GM12891 (cell line): ENCODE results near the gene APBB2.
"Not testable (repeated sequence)": the region's sequence is repeated elsewhere in the genome, so short reads cannot be mapped to it uniquely, and the experiment has no call there.

Source experiments
- DNase-seq: peaks from one replicate; pipeline ENCODE4 v3.0.0; 2011; ENCODE audit warnings: low spot score; ENCODE audit not compliant: insufficient read length
- FAIRE-seq: peaks from 2 replicates; lab custom pipeline; 2011; peaks lifted over from hg19 to GRCh38; lab: Jason Lieb, UNC
- PAX5 ChIP-seq: IDR thresholded peaks from 2 replicates; pipeline ENCODE4 v1.6.1; 2011; ENCODE audit warnings: low read length, moderate library complexity, mild to moderate bottlenecking; ENCODE audit not compliant: insufficient read depth, severe bottlenecking
- POLR2A ChIP-seq: IDR thresholded peaks from 2 replicates; pipeline ENCODE4 v1.6.1; 2011; ENCODE audit warnings: low read depth, low read length, control low read depth
- POLR2AphosphoS5 ChIP-seq: IDR thresholded peaks from 2 replicates; pipeline ENCODE4 v1.6.1; 2011; ENCODE audit warnings: low read depth, low read length, control low read depth
- POU2F2 ChIP-seq: IDR thresholded peaks from 2 replicates; pipeline ENCODE4 v1.6.1; 2011; ENCODE audit warnings: low read depth, mild to moderate bottlenecking, control low read depth, low read length, moderate library complexity
- SPI1 ChIP-seq: IDR thresholded peaks from 2 replicates; pipeline ENCODE4 v1.6.1; 2011; ENCODE audit warnings: low read depth, low read length, control low read depth
- TAF1 ChIP-seq: IDR thresholded peaks from 2 replicates; pipeline ENCODE4 v1.6.1; 2011; ENCODE audit warnings: low read depth, low read length, control low read depth

Gene APBB2

DNA sequence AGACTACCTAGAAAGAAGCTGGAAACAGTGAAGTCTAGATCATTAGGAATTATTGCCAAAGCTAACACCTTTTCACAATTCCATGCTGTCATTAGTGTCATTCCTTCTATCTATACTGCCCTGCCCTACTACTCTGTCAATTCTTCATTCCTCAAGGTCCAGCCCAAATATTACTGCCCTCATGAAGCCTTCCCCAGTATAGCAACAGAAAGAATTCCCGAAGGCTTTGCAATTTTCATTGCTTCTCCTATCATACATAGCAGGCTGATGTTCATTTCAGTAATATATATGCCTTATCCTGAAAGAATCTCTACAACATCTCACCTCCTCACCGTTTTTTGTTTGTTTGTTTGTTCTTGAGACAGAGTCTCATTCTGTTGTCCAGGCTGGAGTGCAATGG, 63.9 kb downstream of the APBB2 start:
- no peak for DNase-seq
- TF ChIP-seq POLR2A, result no peak
- FAIRE-seq, result no peak

DNA sequence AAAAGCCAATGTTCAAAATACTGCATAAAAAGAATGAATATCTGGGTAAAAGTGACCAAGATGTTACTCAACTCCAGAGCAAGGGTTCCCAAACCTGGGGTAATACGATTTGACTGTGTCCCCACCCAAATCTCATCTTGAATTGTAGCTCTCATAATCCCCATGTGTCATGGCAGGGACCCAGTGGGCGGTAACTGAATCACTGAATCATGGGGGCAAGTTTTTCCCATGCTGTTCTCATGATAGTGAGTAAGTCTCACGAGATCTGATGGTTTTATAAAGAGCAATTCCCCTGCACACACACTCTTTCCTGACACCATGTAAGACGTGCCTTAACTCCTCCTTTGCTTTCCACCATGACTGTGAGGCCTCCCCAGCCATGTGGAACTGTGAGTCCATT, 64.8 kb downstream of the APBB2 start:
- not testable (repeated sequence) for DNase-seq, FAIRE-seq

DNA sequence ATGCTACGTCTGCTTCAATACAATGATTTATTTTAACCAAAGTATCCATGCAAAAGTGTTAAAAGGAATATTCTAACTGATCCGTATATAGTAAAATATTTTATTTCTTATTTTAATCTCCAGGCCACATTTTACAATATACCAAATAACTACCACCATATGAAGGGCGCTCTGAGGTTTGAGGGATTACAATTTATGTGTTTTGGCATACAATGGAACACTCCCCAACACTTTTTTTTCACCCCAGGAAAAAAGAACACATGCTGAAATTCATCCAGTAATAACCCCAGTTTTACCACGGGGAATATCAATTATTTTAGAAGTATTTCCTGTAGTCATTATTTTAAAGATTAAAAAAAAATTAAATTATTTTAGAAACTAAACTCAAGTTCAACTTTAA, 65.4 kb downstream of the APBB2 start:
- no peak for FAIRE-seq
- TF ChIP-seq TAF1, result no peak
- no peak for TF ChIP-seq POLR2AphosphoS5
- no peak for TF ChIP-seq POLR2A
- TF ChIP-seq SPI1, result no peak
- no peak for TF ChIP-seq PAX5
- no peak for TF ChIP-seq POU2F2
- no peak for DNase-seq

DNA sequence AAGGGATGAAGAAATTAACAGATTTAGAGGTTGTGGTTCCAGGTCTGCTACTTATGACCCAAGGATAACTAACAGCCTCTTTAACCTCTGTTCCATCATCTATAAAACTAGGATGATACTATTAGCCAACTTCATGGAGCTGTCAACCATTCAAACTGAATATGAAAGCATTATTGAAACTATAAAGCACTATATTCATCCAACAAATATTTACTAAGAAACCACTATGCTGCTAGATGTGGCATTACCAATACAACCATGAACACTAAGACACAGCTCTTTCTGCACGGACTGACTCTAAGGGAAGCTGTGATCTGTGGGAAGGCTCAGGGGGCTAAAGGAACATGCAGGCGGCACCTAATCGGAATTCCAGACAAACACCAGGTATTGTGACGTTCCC, 66.0 kb downstream of the APBB2 start:
- TF ChIP-seq PAX5, result no peak
- no peak for TF ChIP-seq POLR2AphosphoS5
- TF ChIP-seq SPI1, result no peak
- TF ChIP-seq POLR2A, result no peak
- no peak for TF ChIP-seq POU2F2
- TF ChIP-seq TAF1, result no peak
- FAIRE-seq (no peak), DNase-seq (no peak)

- not testable (repeated sequence) for FAIRE-seq, DNase-seq
Measured at GRCh38 chr4:41147570-41147969, 66.8 kb downstream of the APBB2 start.

GRCh38 chr4:41146716-41147506, 67.4 kb downstream of the APBB2 start:
- TF ChIP-seq POLR2A (no peak), TAF1 (no peak), POU2F2 (no peak), SPI1 (no peak), POLR2AphosphoS5 (no peak)
- DNase-seq, result no peak
- FAIRE-seq, result no peak

DNA sequence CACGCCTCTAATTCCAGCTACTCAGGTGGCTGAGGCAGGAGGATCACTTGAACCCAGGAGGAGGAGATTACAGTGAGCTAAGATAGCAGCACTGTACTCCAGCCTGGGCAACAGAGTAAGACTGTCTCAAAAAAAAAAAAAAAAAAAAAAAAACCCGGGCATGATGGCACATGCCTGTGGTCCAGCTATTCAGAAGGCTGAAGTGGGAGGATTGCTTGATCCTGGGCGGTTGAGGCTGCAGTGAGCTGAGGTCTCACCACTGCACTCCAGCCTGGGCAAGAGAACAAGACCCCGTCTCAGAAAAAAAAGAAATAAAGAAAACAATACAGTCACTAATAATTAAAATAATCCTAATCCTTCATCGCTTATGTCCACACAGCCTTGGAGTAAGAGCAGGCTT, 68.1 kb downstream of the APBB2 start:
- TF ChIP-seq PAX5 (no peak), TAF1 (no peak), POU2F2 (no peak), POLR2A (no peak), POLR2AphosphoS5 (no peak)
- FAIRE-seq (no peak), DNase-seq (no peak)

DNA sequence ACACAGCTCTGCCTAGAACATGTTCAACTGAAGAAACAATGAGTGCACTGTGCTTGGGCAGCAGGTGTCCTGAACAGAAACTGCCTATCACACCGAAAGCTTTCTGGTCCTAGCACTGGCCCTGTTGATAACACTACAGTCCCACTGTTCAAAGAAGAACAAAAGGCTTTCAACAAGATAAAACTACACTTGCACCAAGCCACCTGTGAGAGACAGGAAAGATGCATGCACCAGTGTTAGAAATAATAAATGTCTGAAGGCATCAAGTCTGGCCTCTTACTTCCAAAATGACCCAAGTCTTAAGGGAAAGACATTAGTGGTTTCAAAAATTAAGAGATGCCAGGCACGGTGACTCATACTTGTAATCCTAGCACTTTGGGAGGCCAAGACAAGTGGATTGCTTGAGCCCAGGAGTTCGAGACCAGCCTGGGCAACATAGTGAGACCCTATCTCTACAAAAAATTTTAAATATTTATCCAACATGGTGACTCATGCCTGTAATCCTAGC, 68.7 kb downstream of the APBB2 start:
- no peak for TF ChIP-seq POU2F2
- no peak for TF ChIP-seq SPI1
- TF ChIP-seq POLR2A, result no peak
- TF ChIP-seq TAF1, result no peak
- TF ChIP-seq POLR2AphosphoS5, result no peak
- no peak for TF ChIP-seq PAX5
- FAIRE-seq (no peak), DNase-seq (no peak)

GRCh38 chr4:41144812-41145211, 69.5 kb downstream of the APBB2 start:
- TF ChIP-seq TAF1 (no peak), POLR2AphosphoS5 (no peak), POU2F2 (no peak), PAX5 (no peak), POLR2A (no peak), SPI1 (no peak)
- FAIRE-seq (no peak), DNase-seq (no peak)

- FAIRE-seq (no peak), DNase-seq (no peak)
- no peak for TF ChIP-seq POLR2A
Measured at GRCh38 chr4:41144040-41144379, 70.3 kb downstream of the APBB2 start.

DNA sequence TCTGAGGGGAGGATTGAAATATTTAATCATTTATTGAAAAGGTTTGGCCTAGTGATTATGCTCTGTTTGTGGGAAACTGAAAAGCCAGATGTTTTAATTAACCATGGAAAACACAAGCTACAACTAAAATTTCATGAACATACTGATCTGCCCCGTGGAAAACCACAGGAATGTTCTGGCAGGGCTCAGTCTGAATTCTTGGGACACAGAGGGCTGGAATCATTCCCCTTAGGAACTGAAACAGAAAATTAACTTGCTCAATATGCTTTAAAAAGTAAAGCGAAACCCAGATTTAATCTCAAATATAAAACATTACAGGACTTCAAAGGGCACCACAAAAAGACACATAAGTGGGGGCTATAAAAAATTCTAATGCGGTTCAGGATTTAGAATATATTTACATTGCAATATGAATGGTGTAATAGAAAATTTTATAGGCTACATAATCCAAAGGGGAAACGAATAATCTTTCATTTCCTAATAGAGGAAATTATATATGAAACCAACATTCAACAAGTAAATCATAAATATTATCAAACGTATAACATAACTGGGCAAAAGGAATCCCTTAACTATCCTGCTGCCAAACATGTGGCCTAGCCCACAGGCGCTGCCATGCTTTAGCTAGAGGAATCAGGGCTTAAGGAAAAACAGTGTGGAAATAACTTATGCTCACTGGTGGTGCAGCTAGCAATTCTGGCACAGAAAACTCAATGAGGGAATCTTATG, 70.9 kb downstream of the APBB2 start:
- FAIRE-seq (no peak), DNase-seq (no peak)

More for the DNA sequence above, 70.9 kb downstream of the APBB2 start:
- no peak for TF ChIP-seq POLR2A
- TF ChIP-seq POLR2AphosphoS5, result no peak
- no peak for TF ChIP-seq PAX5
- no peak for TF ChIP-seq SPI1
- TF ChIP-seq POU2F2, result no peak
- no peak for TF ChIP-seq TAF1
